Endothelial cell of umbilical vein (primary cell): ENCODE results near the gene ATP5PO. TPM values are rescaled to one million over a fixed set of nuclear protein-coding genes. Genes with fewer than 3 reads are reported as not detected.

ENCODE experiments used
- BruUV-seq: library from RNA; stranded (reverse); fragments of 400-500 nt; replicated peaks from 2 replicates; lab custom pipeline; 2021; lab: Mats Ljungman, UMichigan
- CTCF ChIA-PET: fragments of 300-600, 350-600 bp; sonication (Branson Sonifier 250); formaldehyde crosslinking; loops from one replicate; lab custom pipeline; 2021; ENCODE audit warnings: antibody characterized with exemption, inconsistent platforms; lab: Charles Lee
- POLR2A ChIA-PET: fragments of 300-600, 350-600 bp; sonication (Branson Sonifier 250); formaldehyde crosslinking; loops from one replicate; lab custom pipeline; 2021; ENCODE audit warnings: antibody characterized with exemption, inconsistent platforms; lab: Charles Lee
- DNase-seq: peaks from one replicate; pipeline ENCODE4 v3.0.0-alpha.2; 2011; ENCODE audit warnings: low read depth, low spot score
- FAIRE-seq: peaks from 2 replicates; lab custom pipeline; 2011; peaks lifted over from hg19 to GRCh38; lab: Jason Lieb, UNC
- H2AFZ ChIP-seq: 2 replicates; pipeline ENCODE4 v1.6.0; 2012; ENCODE audit warnings: low read depth, low read length, control low read depth, inconsistent platforms
- H3K27ac ChIP-seq: 2 replicates; pipeline ENCODE4 v1.5.1; 2011; ENCODE audit warnings: low read depth, mild to moderate bottlenecking, control low read depth, low read length, moderate library complexity; ENCODE audit not compliant: insufficient read depth
- H3K27me3 ChIP-seq, 2 experiments: 2 replicates each; pipeline versions ENCODE4 v1.6.0 to v1.6.1; 2011; ENCODE audit warnings: low read length in 2 of 2, mixed read lengths in 1 of 2; ENCODE audit not compliant: control insufficient read depth in 2 of 2, insufficient read depth in 2 of 2
- H3K36me3 ChIP-seq, 2 experiments: 2 replicates in 1 of 2; 3 replicates in 1 of 2; pipeline ENCODE4 v1.5.1; 2011; ENCODE audit warnings: low read length in 2 of 2, mild to moderate bottlenecking in 1 of 2, moderate library complexity in 1 of 2; ENCODE audit not compliant: control insufficient read depth in 2 of 2, insufficient read depth in 2 of 2; ENCODE audit errors: extremely low read depth in 1 of 2
- H3K4me1 ChIP-seq: 3 replicates; pipeline ENCODE4 v1.5.1; 2011; ENCODE audit warnings: mild to moderate bottlenecking, low read length; ENCODE audit not compliant: control insufficient read depth, insufficient read depth; ENCODE audit errors: extremely low read depth
- H3K4me2 ChIP-seq: 2 replicates; pipeline ENCODE4 v1.6.1; 2011; ENCODE audit warnings: low read length, control low read depth, mixed read lengths; ENCODE audit not compliant: insufficient read depth
- H3K4me3 ChIP-seq, 3 experiments: fragments of 200-600 bp in 1 of 3; sonication (generic), shearing (Covaris generic) in 1 of 3; replicated peaks in 1 of 3; 2 replicates each; pipeline ENCODE4 v1.5.1; 2011 to 2016; ENCODE audit warnings: control low read depth in 3 of 3, low read length in 3 of 3, mild to moderate bottlenecking in 2 of 3, inconsistent platforms in 1 of 3, low read depth in 1 of 3, moderate library complexity in 1 of 3; ENCODE audit not compliant: insufficient read depth in 1 of 3
- H3K79me2 ChIP-seq: 2 replicates; pipeline ENCODE4 v1.6.0; 2012; ENCODE audit warnings: low read length, inconsistent platforms; ENCODE audit not compliant: control insufficient read depth, insufficient read depth
- H3K9ac ChIP-seq: replicated peaks from 2 replicates; pipeline ENCODE3; 2011; ENCODE audit warnings: low read length, control low read depth; ENCODE audit not compliant: insufficient read depth; ENCODE audit errors: extremely low read depth
- H3K9me1 ChIP-seq: replicated peaks from 3 replicates; pipeline ENCODE4 v1.6.0; 2011; ENCODE audit warnings: mild to moderate bottlenecking, low read length; ENCODE audit not compliant: control insufficient read depth, insufficient read depth; ENCODE audit errors: extremely low read depth
- H3K9me3 ChIP-seq: replicated peaks from 2 replicates; pipeline ENCODE4 v1.5.1; 2012; ENCODE audit warnings: low read length, inconsistent platforms; ENCODE audit not compliant: control insufficient read depth, insufficient read depth
- H4K20me1 ChIP-seq: replicated peaks from 2 replicates; pipeline ENCODE3; 2011; ENCODE audit warnings: mild to moderate bottlenecking, low read length; ENCODE audit not compliant: control insufficient read depth, insufficient read depth; ENCODE audit errors: extremely low read depth
- EZH2 ChIP-seq: IDR thresholded peaks from 2 replicates; pipeline ENCODE4 v1.6.1; 2012; ENCODE audit warnings: borderline replicate concordance, low read depth, mild to moderate bottlenecking, moderate library complexity, low read length, inconsistent platforms; ENCODE audit not compliant: severe bottlenecking
- FOS ChIP-seq: IDR thresholded peaks from 2 replicates; pipeline ENCODE4 v1.6.1; 2011; ENCODE audit warnings: mild to moderate bottlenecking, low read length, moderate library complexity, borderline replicate concordance; ENCODE audit not compliant: insufficient read depth
- GATA2 ChIP-seq: IDR thresholded peaks from 2 replicates; pipeline ENCODE4 v1.7.0; 2011; ENCODE audit warnings: low read depth, mild to moderate bottlenecking, moderate library complexity, mixed read lengths, low read length; ENCODE audit not compliant: insufficient read length, insufficient read depth
- JUN ChIP-seq: IDR thresholded peaks from 2 replicates; pipeline ENCODE4 v1.6.1; 2011; ENCODE audit warnings: borderline replicate concordance, low read depth; ENCODE audit not compliant: insufficient read length, insufficient read depth
- MYC ChIP-seq: IDR thresholded peaks from one replicate; pipeline ENCODE4 v1.6.1; 2011; ENCODE audit warnings: mild to moderate bottlenecking, low read depth, low read length
- POLR2A ChIP-seq: IDR thresholded peaks from 2 replicates; pipeline ENCODE4 v1.6.1; 2012; ENCODE audit warnings: low read depth, mild to moderate bottlenecking, control low read depth, low read length
- POLR2AphosphoS5 ChIP-seq: IDR thresholded peaks from 2 replicates; pipeline ENCODE4 v1.6.1; 2012; ENCODE audit warnings: low read depth, mild to moderate bottlenecking, control low read depth, low read length, moderate library complexity; ENCODE audit not compliant: insufficient read depth
- dilution Hi-C: fragments of 300-500 bp; cut with MboI; formaldehyde crosslinking; loops from one replicate; pipeline ENCODE4 v1.15.0; 2019; ENCODE audit warnings: low sequenced_read_pairs; ENCODE audit not compliant: extremely low pct_ligation_motif_present
- intact Hi-C: fragments of 100-400 bp; cut with micrococcal nuclease; formaldehyde crosslinking; loops from one replicate; pipeline ENCODE4 v1.10.0; 2022
- polyA plus RNA-seq, 4 experiments: library from polyadenylated mRNA; depleted of rRNA in 3 of 4; stranded (reverse) in 3 of 4; unstranded in 1 of 4; fragments of >200 nt; gene quantifications; 2 replicates each; pipeline versions ENCODE4 v1.2.1 to v1.2.3, GENCODE V29; 2011 to 2012; ENCODE audit warnings: missing spikeins in 1 of 4
- total RNA-seq: library from RNA; stranded (reverse); gene quantifications from 2 replicates; pipeline ENCODE4 v1.2.3, GENCODE V29; 2021
- TF ChIP-seq, protein P1 (sequence below), 2 donors: IDR thresholded peaks; 1 replicate in 1 of 2; 2 replicates in 1 of 2; pipeline ENCODE4 v1.5.1; 2011; ENCODE audit warnings: low read length in 2 of 2, mild to moderate bottlenecking in 2 of 2, moderate library complexity in 2 of 2, control low read depth in 1 of 2, inconsistent platforms in 1 of 2, low read depth in 1 of 2; ENCODE audit not compliant: insufficient read depth in 1 of 2; ENCODE audit errors: extremely low read depth in 1 of 2
- TF ChIP-seq, protein P2 (sequence below): IDR thresholded peaks from 2 replicates; pipeline ENCODE4 v1.6.1; 2011; ENCODE audit not compliant: insufficient read depth, insufficient read length

The ATP5PO gene
- total and polyA plus RNA-seq, 2 donors (not counting 3 experiments of a cell fraction or from before 2014, with no cell fraction given) = 187 to 207 TPM

DNA sequence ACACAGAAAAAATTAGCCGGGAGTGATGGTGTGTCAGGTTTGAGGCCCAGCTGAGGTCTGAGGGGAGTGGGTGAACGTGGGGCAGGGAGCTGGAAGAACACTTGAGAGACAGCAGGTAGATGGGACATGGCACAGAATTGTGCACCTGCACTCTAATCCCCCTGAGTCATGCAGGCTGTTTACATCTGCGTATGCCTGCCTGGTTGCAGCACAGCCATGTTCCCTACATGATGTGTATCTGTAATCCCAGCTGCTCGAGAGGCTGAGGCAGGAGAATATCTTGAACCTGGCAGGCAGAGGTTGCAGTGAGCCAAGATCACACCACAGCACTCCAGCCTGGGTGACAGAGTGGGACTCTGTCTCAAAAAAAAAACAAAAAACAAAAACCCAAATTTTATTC, 44.8 kb downstream of the ATP5PO start:
- intact Hi-C loops = no loop called here
- no peak for DNase-seq
- H3K4me1 ChIP-seq = no peaks in the 10 kb centered on the region
- CTCF ChIA-PET = interaction anchor here (0.7 to 1.0 kb wide), 2 partner anchors 11 to 265 kb away, joined by 3 read pairs; no protein-coding TSS in a partner anchor
- H3K9me1 ChIP-seq = no peaks in the 10 kb centered on the region
- H3K4me2 ChIP-seq = no peak overlapping the region
- no peaks in the 10 kb centered on the region for H4K20me1 ChIP-seq
- no peaks in the 10 kb centered on the region for H3K36me3 ChIP-seq
- no TSS peak for BruUV-seq
- dilution Hi-C loops = no loop called here
- no peak for FAIRE-seq
- no peak overlapping the region for H3K27ac ChIP-seq
- POLR2A ChIA-PET = no interaction called here
- no peaks in the 10 kb centered on the region for H3K79me2 ChIP-seq
- no peak overlapping the region for H2AFZ ChIP-seq
- peaks cover 0 to 2% of the 10 kb centered on the region in 2 experiments for H3K27me3 ChIP-seq
- H3K9me3 ChIP-seq = no peaks in the 10 kb centered on the region
- no peak overlapping the region for H3K9ac ChIP-seq
- H3K4me3 ChIP-seq = no peak overlapping the region
- TF ChIP-seq, protein P1, sequence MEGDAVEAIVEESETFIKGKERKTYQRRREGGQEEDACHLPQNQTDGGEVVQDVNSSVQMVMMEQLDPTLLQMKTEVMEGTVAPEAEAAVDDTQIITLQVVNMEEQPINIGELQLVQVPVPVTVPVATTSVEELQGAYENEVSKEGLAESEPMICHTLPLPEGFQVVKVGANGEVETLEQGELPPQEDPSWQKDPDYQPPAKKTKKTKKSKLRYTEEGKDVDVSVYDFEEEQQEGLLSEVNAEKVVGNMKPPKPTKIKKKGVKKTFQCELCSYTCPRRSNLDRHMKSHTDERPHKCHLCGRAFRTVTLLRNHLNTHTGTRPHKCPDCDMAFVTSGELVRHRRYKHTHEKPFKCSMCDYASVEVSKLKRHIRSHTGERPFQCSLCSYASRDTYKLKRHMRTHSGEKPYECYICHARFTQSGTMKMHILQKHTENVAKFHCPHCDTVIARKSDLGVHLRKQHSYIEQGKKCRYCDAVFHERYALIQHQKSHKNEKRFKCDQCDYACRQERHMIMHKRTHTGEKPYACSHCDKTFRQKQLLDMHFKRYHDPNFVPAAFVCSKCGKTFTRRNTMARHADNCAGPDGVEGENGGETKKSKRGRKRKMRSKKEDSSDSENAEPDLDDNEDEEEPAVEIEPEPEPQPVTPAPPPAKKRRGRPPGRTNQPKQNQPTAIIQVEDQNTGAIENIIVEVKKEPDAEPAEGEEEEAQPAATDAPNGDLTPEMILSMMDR (IDR thresholded peaks at IDR 0.05; ENCODE audit: extremely low read depth in 1 of 2, insufficient read depth in 1 of 2, low read depth in 1 of 2, low read length in 2 of 2) = no peak
- no peak for TF ChIP-seq FOS
- no peak for TF ChIP-seq EZH2
- TF ChIP-seq POLR2AphosphoS5 = no peak
- no peak for TF ChIP-seq MYC
- TF ChIP-seq POLR2A = no peak
- TF ChIP-seq JUN = no peak
- TF ChIP-seq, protein P2, sequence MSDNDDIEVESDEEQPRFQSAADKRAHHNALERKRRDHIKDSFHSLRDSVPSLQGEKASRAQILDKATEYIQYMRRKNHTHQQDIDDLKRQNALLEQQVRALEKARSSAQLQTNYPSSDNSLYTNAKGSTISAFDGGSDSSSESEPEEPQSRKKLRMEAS = no peak
- TF ChIP-seq GATA2 = no peak
